ENCODE measurements around the gene MYL11. TPM values are rescaled to one million over a fixed set of nuclear protein-coding genes. Genes with fewer than 3 reads are reported as not detected.
A peak's percentile ranks its signal among the peaks of the same experiment; 100 is the strongest.

MYL11 gene
- total RNA-seq, 1 experiment from 2014 or later, result not detected

DNA sequence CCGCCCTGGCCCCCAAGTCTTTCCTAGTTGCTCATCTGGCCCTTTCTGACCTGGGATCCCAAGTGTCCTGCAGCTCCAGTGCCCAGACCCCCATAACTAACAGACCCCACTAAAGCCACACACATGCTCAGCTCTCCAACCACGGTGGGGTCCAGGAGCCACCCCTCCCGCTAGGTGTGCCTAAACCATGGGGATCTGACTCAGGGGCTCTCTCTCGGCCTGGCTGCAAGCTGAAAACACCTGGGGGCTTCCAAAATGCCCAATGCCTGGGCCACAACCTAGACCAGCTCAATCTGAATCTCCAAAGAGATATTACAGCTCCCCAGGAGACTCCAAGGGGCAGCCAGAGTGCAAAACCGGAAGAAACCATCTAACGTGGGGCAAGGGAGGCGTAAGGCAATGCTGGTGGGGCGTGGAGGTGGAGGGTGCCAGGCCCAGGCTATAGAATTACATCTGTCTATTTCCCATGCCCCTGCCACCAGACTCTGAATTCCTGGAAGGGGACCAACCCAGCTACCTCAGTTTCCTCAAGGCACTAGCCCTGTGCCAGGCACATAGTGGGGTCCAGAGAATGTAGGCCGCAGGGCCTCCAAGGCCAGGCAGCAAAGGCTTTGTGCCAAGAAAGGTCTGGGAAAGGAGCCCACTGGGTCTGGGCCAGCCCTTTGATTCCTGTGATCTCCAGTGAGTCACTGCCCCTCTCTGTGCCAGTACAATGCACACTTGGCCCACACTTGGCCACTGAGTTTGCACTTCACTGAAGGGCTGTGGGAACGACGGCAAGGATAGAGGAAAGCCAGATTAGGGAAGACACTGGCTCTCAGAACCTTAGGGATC is 22.8 kb upstream of the MYL11 start:
- H4K20me1 ChIP-seq (ENCODE audit: insufficient read depth), result no peaks in the 10 kb centered on the region
- RAD21 ChIA-PET (ENCODE audit: low non-redundant PET in 1 of 2, low total read pairs in 2 of 2, uncharacterized antibody in 2 of 2, unreplicated experiment in 2 of 2), result no interaction called here
- peak; percentile 20 for ATAC-seq
- intact Hi-C loops (cut with micrococcal nuclease), result no loop called here
- POLR2A ChIA-PET, result interaction anchor here (1.1 kb wide), 1 partner anchor 19 kb away, joined by 3 read pairs; no protein-coding TSS in a partner anchor
- H3K9me3 ChIP-seq (ENCODE audit: control insufficient read depth in 1 of 2, insufficient read depth in 1 of 2, low read depth in 1 of 2, low read length in 2 of 2), result no peaks in the 10 kb centered on the region
- peak; percentile 39 for DNase-seq (ENCODE audit: low read depth, low spot score)
- no peak overlapping the region for H2AFZ ChIP-seq (ENCODE audit: low read depth, low read length, poor library complexity, severe bottlenecking)
- H3K4me2 ChIP-seq (ENCODE audit: low read length), result peak overlapping the region; percentile 47
- peak overlapping the region; percentile 59 for H3K27ac ChIP-seq (ENCODE audit: low read depth, low read length)
- peak overlapping the region; percentile 28; the same call in 1 of the 2 replicates for H3K9ac ChIP-seq (ENCODE audit: low read length)
- H3K4me3 ChIP-seq (replicated peaks in 1 of 2; ENCODE audit: low read depth in 1 of 2, low read length in 2 of 2), result no peak overlapping the region
- no peaks in the 10 kb centered on the region for H3K9me2 ChIP-seq (ENCODE audit: insufficient read depth)
- H3K79me2 ChIP-seq (ENCODE audit: insufficient read depth, low read length), result peaks cover 34% of the 10 kb centered on the region
- H3K27me3 ChIP-seq (ENCODE audit: insufficient read depth, low read length), result no peaks in the 10 kb centered on the region
- no TSS peak for BruUV-seq (replicated peaks)
- CTCF ChIA-PET, result no interaction called here
- H3K4me1 ChIP-seq (ENCODE audit: control insufficient read depth in 1 of 2, insufficient read depth in 2 of 2, low read length in 2 of 2), result peaks cover 36 to 46% of the 10 kb centered on the region in 2 experiments
- peaks cover 9 to 35% of the 10 kb centered on the region in 2 experiments; a peak in 2 of 4 replicates for H3K36me3 ChIP-seq (ENCODE audit: control insufficient read depth in 1 of 2, insufficient read depth in 2 of 2, low read length in 2 of 2)
- TF ChIP-seq FOSL1 (IDR thresholded peaks at IDR 0.05; ENCODE audit: low read depth) (peak; percentile 34), RAD21 (IDR thresholded peaks at IDR 0.05; ENCODE audit: low read depth) (no peak), SP1 (IDR thresholded peaks at IDR 0.05; ENCODE audit: low read depth) (no peak), EGR1 (IDR thresholded peaks at IDR 0.05; ENCODE audit: low read depth) (no peak), EZH2phosphoT487 (IDR thresholded peaks at IDR 0.05; ENCODE audit: borderline replicate concordance) (no peak), POLR2A (IDR thresholded peaks at IDR 0.05; ENCODE audit: borderline replicate concordance, extremely low read depth, insufficient read depth, insufficient read length) (no peak), CBX3 (IDR thresholded peaks at IDR 0.05; ENCODE audit: low read depth) (no peak), JUND (IDR thresholded peaks at IDR 0.05) (peak; percentile 43; the same call in 1 of the 2 replicates), CEBPB (IDR thresholded peaks at IDR 0.05; ENCODE audit: low read depth) (no peak), SRF (IDR thresholded peaks at IDR 0.05; ENCODE audit: low read depth) (no peak), ZFX (IDR thresholded peaks at IDR 0.05) (no peak), EZH2 (IDR thresholded peaks at IDR 0.05) (no peak), YY1 (IDR thresholded peaks at IDR 0.05; ENCODE audit: extremely low read depth, insufficient replicate concordance, low read depth, low read length) (no peak), ELF1 (IDR thresholded peaks at IDR 0.05; ENCODE audit: borderline replicate concordance, low read depth) (no peak), POLR2AphosphoS5 (IDR thresholded peaks at IDR 0.05; ENCODE audit: low read depth, low read length) (peak; percentile 44; the same call in 1 of the 2 replicates)
- TF ChIP-seq, protein P1, sequence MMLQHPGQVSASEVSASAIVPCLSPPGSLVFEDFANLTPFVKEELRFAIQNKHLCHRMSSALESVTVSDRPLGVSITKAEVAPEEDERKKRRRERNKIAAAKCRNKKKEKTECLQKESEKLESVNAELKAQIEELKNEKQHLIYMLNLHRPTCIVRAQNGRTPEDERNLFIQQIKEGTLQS (IDR thresholded peaks at IDR 0.05), result no peak
- TF ChIP-seq, protein P2, sequence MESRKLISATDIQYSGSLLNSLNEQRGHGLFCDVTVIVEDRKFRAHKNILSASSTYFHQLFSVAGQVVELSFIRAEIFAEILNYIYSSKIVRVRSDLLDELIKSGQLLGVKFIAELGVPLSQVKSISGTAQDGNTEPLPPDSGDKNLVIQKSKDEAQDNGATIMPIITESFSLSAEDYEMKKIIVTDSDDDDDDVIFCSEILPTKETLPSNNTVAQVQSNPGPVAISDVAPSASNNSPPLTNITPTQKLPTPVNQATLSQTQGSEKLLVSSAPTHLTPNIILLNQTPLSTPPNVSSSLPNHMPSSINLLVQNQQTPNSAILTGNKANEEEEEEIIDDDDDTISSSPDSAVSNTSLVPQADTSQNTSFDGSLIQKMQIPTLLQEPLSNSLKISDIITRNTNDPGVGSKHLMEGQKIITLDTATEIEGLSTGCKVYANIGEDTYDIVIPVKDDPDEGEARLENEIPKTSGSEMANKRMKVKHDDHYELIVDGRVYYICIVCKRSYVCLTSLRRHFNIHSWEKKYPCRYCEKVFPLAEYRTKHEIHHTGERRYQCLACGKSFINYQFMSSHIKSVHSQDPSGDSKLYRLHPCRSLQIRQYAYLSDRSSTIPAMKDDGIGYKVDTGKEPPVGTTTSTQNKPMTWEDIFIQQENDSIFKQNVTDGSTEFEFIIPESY (IDR thresholded peaks at IDR 0.05; ENCODE audit: extremely low read depth, insufficient replicate concordance, low read length), result no peak
- TF ChIP-seq, protein P3, sequence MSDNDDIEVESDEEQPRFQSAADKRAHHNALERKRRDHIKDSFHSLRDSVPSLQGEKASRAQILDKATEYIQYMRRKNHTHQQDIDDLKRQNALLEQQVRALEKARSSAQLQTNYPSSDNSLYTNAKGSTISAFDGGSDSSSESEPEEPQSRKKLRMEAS (IDR thresholded peaks at IDR 0.05), result no peak
- TF ChIP-seq, protein P4, sequence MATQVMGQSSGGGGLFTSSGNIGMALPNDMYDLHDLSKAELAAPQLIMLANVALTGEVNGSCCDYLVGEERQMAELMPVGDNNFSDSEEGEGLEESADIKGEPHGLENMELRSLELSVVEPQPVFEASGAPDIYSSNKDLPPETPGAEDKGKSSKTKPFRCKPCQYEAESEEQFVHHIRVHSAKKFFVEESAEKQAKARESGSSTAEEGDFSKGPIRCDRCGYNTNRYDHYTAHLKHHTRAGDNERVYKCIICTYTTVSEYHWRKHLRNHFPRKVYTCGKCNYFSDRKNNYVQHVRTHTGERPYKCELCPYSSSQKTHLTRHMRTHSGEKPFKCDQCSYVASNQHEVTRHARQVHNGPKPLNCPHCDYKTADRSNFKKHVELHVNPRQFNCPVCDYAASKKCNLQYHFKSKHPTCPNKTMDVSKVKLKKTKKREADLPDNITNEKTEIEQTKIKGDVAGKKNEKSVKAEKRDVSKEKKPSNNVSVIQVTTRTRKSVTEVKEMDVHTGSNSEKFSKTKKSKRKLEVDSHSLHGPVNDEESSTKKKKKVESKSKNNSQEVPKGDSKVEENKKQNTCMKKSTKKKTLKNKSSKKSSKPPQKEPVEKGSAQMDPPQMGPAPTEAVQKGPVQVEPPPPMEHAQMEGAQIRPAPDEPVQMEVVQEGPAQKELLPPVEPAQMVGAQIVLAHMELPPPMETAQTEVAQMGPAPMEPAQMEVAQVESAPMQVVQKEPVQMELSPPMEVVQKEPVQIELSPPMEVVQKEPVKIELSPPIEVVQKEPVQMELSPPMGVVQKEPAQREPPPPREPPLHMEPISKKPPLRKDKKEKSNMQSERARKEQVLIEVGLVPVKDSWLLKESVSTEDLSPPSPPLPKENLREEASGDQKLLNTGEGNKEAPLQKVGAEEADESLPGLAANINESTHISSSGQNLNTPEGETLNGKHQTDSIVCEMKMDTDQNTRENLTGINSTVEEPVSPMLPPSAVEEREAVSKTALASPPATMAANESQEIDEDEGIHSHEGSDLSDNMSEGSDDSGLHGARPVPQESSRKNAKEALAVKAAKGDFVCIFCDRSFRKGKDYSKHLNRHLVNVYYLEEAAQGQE (IDR thresholded peaks at IDR 0.05; ENCODE audit: low read depth), result no peak
- TF ChIP-seq, protein P5, sequence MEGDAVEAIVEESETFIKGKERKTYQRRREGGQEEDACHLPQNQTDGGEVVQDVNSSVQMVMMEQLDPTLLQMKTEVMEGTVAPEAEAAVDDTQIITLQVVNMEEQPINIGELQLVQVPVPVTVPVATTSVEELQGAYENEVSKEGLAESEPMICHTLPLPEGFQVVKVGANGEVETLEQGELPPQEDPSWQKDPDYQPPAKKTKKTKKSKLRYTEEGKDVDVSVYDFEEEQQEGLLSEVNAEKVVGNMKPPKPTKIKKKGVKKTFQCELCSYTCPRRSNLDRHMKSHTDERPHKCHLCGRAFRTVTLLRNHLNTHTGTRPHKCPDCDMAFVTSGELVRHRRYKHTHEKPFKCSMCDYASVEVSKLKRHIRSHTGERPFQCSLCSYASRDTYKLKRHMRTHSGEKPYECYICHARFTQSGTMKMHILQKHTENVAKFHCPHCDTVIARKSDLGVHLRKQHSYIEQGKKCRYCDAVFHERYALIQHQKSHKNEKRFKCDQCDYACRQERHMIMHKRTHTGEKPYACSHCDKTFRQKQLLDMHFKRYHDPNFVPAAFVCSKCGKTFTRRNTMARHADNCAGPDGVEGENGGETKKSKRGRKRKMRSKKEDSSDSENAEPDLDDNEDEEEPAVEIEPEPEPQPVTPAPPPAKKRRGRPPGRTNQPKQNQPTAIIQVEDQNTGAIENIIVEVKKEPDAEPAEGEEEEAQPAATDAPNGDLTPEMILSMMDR (IDR thresholded peaks at IDR 0.05 in 2 of 3, conservative IDR thresholded peaks at IDR 0.05 in 1 of 3; ENCODE audit: borderline replicate concordance in 1 of 3, insufficient read depth in 1 of 3, low read depth in 2 of 3, low read length in 2 of 3), result no peak
